GM12865 (cell line): ENCODE data around the gene RBPMS2.

Source experiments
- DNase-seq: peaks from one replicate; pipeline ENCODE4 v3.0.0; 2010; ENCODE audit warnings: low read depth
- H3K4me3 ChIP-seq: 2 replicates; pipeline ENCODE4 v1.5.1; 2011; ENCODE audit warnings: mild to moderate bottlenecking, low read depth, low read length, control low read depth
- TF ChIP-seq, protein P1 (sequence below): IDR thresholded peaks from 2 replicates; pipeline ENCODE4 v1.5.1; 2011; ENCODE audit warnings: low read length, control low read depth, low read depth, inconsistent platforms; ENCODE audit not compliant: insufficient read depth; ENCODE audit errors: missing control alignments

RBPMS2 gene

DNA sequence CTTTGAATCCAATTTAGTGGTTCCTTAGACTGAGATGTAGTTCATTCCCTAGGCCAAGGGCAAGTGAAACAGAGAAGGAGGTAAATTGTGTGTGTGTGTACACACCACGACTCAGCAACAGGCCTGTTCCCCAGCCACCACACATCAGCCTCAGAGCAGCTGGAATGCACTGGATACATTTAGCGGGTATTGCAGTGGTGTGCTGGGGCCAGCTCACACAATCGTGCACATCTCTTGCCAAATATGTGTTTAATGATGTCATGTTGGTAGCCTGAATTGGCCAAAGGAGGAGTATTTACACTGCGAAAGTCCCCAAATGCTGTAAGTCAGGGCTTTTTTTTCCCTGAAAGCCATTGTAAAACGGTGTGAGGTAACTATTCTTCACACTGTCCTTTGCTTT lies 82.3 kb downstream of the RBPMS2 start:
- H3K4me3 ChIP-seq, result no peak overlapping the region
- TF ChIP-seq, protein P1, sequence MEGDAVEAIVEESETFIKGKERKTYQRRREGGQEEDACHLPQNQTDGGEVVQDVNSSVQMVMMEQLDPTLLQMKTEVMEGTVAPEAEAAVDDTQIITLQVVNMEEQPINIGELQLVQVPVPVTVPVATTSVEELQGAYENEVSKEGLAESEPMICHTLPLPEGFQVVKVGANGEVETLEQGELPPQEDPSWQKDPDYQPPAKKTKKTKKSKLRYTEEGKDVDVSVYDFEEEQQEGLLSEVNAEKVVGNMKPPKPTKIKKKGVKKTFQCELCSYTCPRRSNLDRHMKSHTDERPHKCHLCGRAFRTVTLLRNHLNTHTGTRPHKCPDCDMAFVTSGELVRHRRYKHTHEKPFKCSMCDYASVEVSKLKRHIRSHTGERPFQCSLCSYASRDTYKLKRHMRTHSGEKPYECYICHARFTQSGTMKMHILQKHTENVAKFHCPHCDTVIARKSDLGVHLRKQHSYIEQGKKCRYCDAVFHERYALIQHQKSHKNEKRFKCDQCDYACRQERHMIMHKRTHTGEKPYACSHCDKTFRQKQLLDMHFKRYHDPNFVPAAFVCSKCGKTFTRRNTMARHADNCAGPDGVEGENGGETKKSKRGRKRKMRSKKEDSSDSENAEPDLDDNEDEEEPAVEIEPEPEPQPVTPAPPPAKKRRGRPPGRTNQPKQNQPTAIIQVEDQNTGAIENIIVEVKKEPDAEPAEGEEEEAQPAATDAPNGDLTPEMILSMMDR, result no peak
- no peak for DNase-seq

- no peak overlapping the region for H3K4me3 ChIP-seq
- TF ChIP-seq, protein P1, result no peak
- no peak for DNase-seq
Observed at GRCh38 chr15:64691896-64692565, 83.4 kb downstream of the RBPMS2 start.

DNA sequence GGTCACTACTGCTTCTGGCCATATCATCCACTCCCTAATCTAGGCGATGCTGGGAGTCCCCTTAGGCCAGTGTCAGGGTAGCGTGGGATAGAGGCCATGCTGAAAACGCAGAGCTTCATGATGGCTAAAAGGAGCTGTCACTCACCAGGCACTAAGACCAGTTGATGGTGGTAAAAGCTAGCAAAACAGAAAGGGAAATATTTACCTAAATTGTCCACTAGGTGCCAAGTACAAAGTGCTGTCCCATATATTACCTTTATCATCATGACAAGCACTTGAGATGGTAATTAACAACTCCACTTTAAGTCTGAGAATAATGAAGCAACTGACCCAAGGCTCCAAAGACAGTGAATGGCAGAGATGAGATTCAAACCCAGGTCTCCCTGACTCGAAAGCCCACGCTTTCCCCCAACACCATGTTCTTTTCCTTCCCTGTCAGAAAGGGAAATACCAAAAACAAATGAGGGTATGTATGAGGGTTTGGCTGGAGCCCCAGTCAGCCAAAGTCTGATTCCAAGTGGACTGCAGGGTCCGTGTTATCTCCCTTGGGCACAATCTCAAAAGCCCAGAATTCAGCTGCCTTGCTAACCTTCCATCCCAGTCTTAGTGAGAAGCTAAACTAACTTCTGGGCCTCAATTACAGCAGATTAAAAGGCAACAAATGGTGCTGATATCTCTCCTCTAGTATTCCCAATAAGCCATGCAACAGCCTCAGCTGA lies 84.7 kb downstream of the RBPMS2 start:
- TF ChIP-seq, protein P1, result peak; percentile 7
- H3K4me3 ChIP-seq, result no peak overlapping the region
- no peak for DNase-seq

GRCh38 chr15:64690008-64690407 lies 85.4 kb downstream of the RBPMS2 start:
- no peak overlapping the region for H3K4me3 ChIP-seq
- DNase-seq, result no peak
- TF ChIP-seq, protein P1, result no peak
